HUDEP-2 (cell line): Measurements from ENCODE around the gene MACC1.
A peak's percentile ranks its signal among the peaks of the same experiment; 100 is the strongest.

Experiments used
- DNase-seq, 76 experiments: peaks; one replicate each; lab custom pipeline; 2025; ENCODE audit not compliant: unreplicated experiment in 76 of 76; lab: John Stamatoyannopoulos, UW

Gene MACC1

DNA sequence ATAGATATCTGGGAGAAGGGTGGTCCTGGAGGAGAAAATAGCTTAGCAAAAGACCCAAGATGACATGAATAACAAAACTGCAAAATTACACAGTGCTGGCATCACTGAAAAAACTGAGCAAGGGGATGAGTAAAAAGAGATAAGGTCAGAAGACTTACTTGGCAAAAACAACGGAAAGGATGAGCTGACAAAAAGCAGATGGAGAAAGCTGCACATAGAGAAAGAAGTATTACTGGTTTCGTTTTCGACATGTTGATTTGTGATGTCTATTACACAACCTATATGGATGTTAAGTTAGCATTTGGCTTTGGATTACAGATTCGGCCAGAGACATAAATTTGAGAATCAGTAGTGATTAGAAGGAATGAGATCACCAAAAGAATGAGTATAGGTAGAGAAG, 132.1 kb downstream of the MACC1 start:
- peak in 1 of 76 experiments; percentile 8 for DNase-seq
